ENCODE measurements around the gene KCNMA1. TPM values are rescaled to one million over a fixed set of nuclear protein-coding genes. Genes with fewer than 3 reads are reported as not detected.

KCNMA1 gene
- total and polyA plus RNA-seq, 10 of the 15 experiments (the other 5 are each of a cell fraction or from before 2014, with no cell fraction given): 8.5 to 77.0 (median 21.3) TPM

- in situ Hi-C loops (cut with MboI) (no loop called here), intact Hi-C loops (cut with micrococcal nuclease; ENCODE audit: unreplicated experiment) (no loop called here)
- no peak for TF ChIP-seq CTCF (IDR thresholded peaks at IDR 0.05 in 2 of 3, conservative IDR thresholded peaks at IDR 0.05 in 1 of 3; ENCODE audit: control insufficient read depth in 2 of 3, extremely low read depth in 1 of 3, insufficient read depth in 1 of 3, low read depth in 3 of 3, low read length in 3 of 3)
- TF ChIP-seq YBX1 (IDR thresholded peaks at IDR 0.05): no peak
- TF ChIP-seq POLR2A (IDR thresholded peaks at IDR 0.05; ENCODE audit: low read depth, low read length): no peak
- TF ChIP-seq CHD2 (IDR thresholded peaks at IDR 0.05; ENCODE audit: borderline replicate concordance, low read depth, low read length): no peak
- no peak for TF ChIP-seq ZBTB33 (IDR thresholded peaks at IDR 0.05)
- TF ChIP-seq IKZF1 (conservative IDR thresholded peaks at IDR 0.05): no peak
- no peak for TF ChIP-seq FOXM1 (IDR thresholded peaks at IDR 0.05; ENCODE audit: low read depth, low read length)
- no peak for TF ChIP-seq PKNOX1 (IDR thresholded peaks at IDR 0.05)
- no peak for TF ChIP-seq NRF1 (conservative IDR thresholded peaks at IDR 0.05; ENCODE audit: low read depth, low read length)
- no peak for TF ChIP-seq HSF1 (IDR thresholded peaks at IDR 0.05; ENCODE audit: low read depth, low read length)
- WGBS (ENCODE audit: insufficient coverage, insufficient replicate concordance, low lambda C conversion rate, missing lambda C conversion rate): 31% methylated on average over 2 of the region's 2 CpGs
- FAIRE-seq (no peak), DNase-seq (ENCODE audit: low read depth, low spot score) (no peak), ATAC-seq (no peak)
- H2AFZ ChIP-seq (ENCODE audit: control insufficient read depth, low read depth, low read length): no peak overlapping the region
- no peak overlapping the region for H3K4me2 ChIP-seq (ENCODE audit: control insufficient read depth, insufficient read depth)
- no peak overlapping the region for H3K9ac ChIP-seq (ENCODE audit: control insufficient read depth, insufficient read depth, low read length)
- ChIA-PET POLR2A (interaction anchor here (0.5 to 0.6 kb wide), 2 partner anchors 9 to 259 kb away, joined by 3 to 5 read pairs; no protein-coding TSS in a partner anchor), SMC1A (ENCODE audit: uncharacterized antibody, unreplicated experiment) (interaction anchor here (1.0 kb wide), 1 partner anchor 17 kb away, joined by 3 read pairs; no protein-coding TSS in a partner anchor), CTCF (interaction anchor here (0.9 to 1.1 kb wide), 2 partner anchors 17 to 25 kb away, joined by 3 read pairs; no protein-coding TSS in a partner anchor), RAD21 (ENCODE audit: unreplicated experiment) (interaction anchor here (0.8 kb wide), 1 partner anchor 44 kb away, joined by 3 read pairs; no protein-coding TSS in a partner anchor)
- no peaks in the 10 kb centered on the region for H4K20me1 ChIP-seq (ENCODE audit: control insufficient read depth, insufficient read depth)
- H3K27me3 ChIP-seq (replicated peaks in 1 of 2; ENCODE audit: control insufficient read depth in 2 of 2, insufficient read depth in 2 of 2, low read length in 1 of 2): no peaks in the 10 kb centered on the region
- no peaks in the 10 kb centered on the region for H3K79me2 ChIP-seq (ENCODE audit: control insufficient read depth, insufficient read depth, low read length)
- no peak overlapping the region for H3K27ac ChIP-seq (ENCODE audit: control insufficient read depth, insufficient read depth)
- no peaks in the 10 kb centered on the region for H3K9me3 ChIP-seq (replicated peaks; ENCODE audit: control insufficient read depth, insufficient read depth, low read length)
- no TSS peak for BruUV-seq (replicated peaks)
- H3K4me3 ChIP-seq: no peak overlapping the region
- no peaks in the 10 kb centered on the region for H3K36me3 ChIP-seq (ENCODE audit: control insufficient read depth in 2 of 2, insufficient read depth in 2 of 2, low read length in 1 of 2)
- H3K4me1 ChIP-seq (ENCODE audit: control insufficient read depth, insufficient read depth, low read length): peaks cover 2% of the 10 kb centered on the region
These were observed 417.5 kb downstream of the KCNMA1 start for GRCh38 chr10:77220150-77220549.
